CD14-positive monocyte (primary cell): ENCODE data around the gene WDR81. TPM values are rescaled to one million over a fixed set of nuclear protein-coding genes. Genes with fewer than 3 reads are reported as not detected.

Experiments
- DNase-seq, 3 donors: peaks; one replicate each; pipeline ENCODE4 v3.0.0-alpha.2; 2011 to 2022
- H2AFZ ChIP-seq: 2 replicates; pipeline ENCODE4 v1.6.0; 2012; ENCODE audit warnings: mild to moderate bottlenecking, low read depth, low read length, inconsistent platforms; ENCODE audit not compliant: insufficient read depth, poor library complexity, severe bottlenecking
- H3K27ac ChIP-seq, 2 donors: 1 replicate in 1 of 2; 2 replicates in 1 of 2; pipeline ENCODE4 v1.5.1; 2012 to 2013; ENCODE audit warnings: low read length in 2 of 2, control low read depth in 1 of 2, inconsistent platforms in 1 of 2, low read depth in 1 of 2, mild to moderate bottlenecking in 1 of 2
- H3K27me3 ChIP-seq, 2 donors: one replicate each; pipeline versions ENCODE4 v1.6.0 to v1.6.1; 2011 to 2013; ENCODE audit warnings: low read length in 2 of 2; ENCODE audit not compliant: control insufficient read depth in 2 of 2, insufficient read depth in 2 of 2
- H3K36me3 ChIP-seq, 2 donors: replicated peaks in 1 of 2; 1 replicate in 1 of 2; 2 replicates in 1 of 2; pipeline versions ENCODE4 v1.5.1 to v1.6.1; 2012 to 2013; ENCODE audit warnings: low read length in 2 of 2, control low read depth in 1 of 2, inconsistent platforms in 1 of 2, mild to moderate bottlenecking in 1 of 2; ENCODE audit not compliant: insufficient read depth in 2 of 2, control insufficient read depth in 1 of 2
- H3K4me1 ChIP-seq, 2 donors: 1 replicate in 1 of 2; 2 replicates in 1 of 2; pipeline versions ENCODE4 v1.5.1 to v1.6.1; 2012 to 2013; ENCODE audit warnings: low read length in 2 of 2, control low read depth in 1 of 2, inconsistent platforms in 1 of 2, mild to moderate bottlenecking in 1 of 2, moderate library complexity in 1 of 2; ENCODE audit not compliant: insufficient read depth in 2 of 2, control insufficient read depth in 1 of 2
- H3K4me2 ChIP-seq: replicated peaks from 2 replicates; pipeline ENCODE3; 2012; ENCODE audit warnings: low read length, moderate library complexity, mild to moderate bottlenecking; ENCODE audit not compliant: poor library complexity, severe bottlenecking; ENCODE audit errors: extremely low read depth
- H3K4me3 ChIP-seq, 3 experiments: fragments of 200-600 bp in 1 of 3; sonication (generic) in 1 of 3; replicated peaks in 1 of 3; 1 replicate in 2 of 3; 2 replicates in 1 of 3; pipeline ENCODE4 v1.5.1; 2011 to 2013; ENCODE audit warnings: low read length in 3 of 3, mild to moderate bottlenecking in 3 of 3, control low read depth in 2 of 3, low read depth in 2 of 3, inconsistent platforms in 1 of 3, moderate library complexity in 1 of 3
- H3K79me2 ChIP-seq: 2 replicates; pipeline ENCODE4 v1.6.0; 2012; ENCODE audit warnings: mild to moderate bottlenecking, control low read depth, inconsistent platforms, low read length, moderate library complexity; ENCODE audit not compliant: insufficient read depth
- H3K9ac ChIP-seq: 2 replicates; pipeline ENCODE4 v1.6.0; 2017; ENCODE audit warnings: low read length, mild to moderate bottlenecking; ENCODE audit not compliant: insufficient read depth, poor library complexity, severe bottlenecking
- H3K9me3 ChIP-seq, 2 donors: replicated peaks in 1 of 2; 1 replicate in 1 of 2; 2 replicates in 1 of 2; pipeline versions ENCODE4 v1.5.1 to v1.6.1; 2012 to 2013; ENCODE audit warnings: low read length in 2 of 2, control low read depth in 1 of 2; ENCODE audit not compliant: control insufficient read depth in 1 of 2, insufficient read depth in 1 of 2
- H4K20me1 ChIP-seq: 2 replicates; pipeline ENCODE4 v1.6.0; 2012; ENCODE audit warnings: mild to moderate bottlenecking, low read length, control low read depth, moderate library complexity; ENCODE audit not compliant: insufficient read depth
- H3K27ac Mint-ChIP-seq, 7 donors: one replicate each; pipeline ENCODE4 v1.8.0; 2020; ENCODE audit warnings: mild to moderate bottlenecking in 7 of 7, mixed read lengths in 7 of 7, moderate library complexity in 6 of 7, inconsistent platforms in 2 of 7
- H3K27me3 Mint-ChIP-seq, 3 donors: one replicate each; pipeline ENCODE4 v1.8.0; 2021 to 2022; ENCODE audit warnings: low read depth in 3 of 3, mild to moderate bottlenecking in 3 of 3, mixed read lengths in 3 of 3, moderate library complexity in 3 of 3, inconsistent platforms in 1 of 3
- H3K36me3 Mint-ChIP-seq, 2 donors: one replicate each; pipeline ENCODE4 v1.8.0; 2020; ENCODE audit warnings: mixed read lengths in 2 of 2, inconsistent platforms in 1 of 2, mild to moderate bottlenecking in 1 of 2
- H3K4me1 Mint-ChIP-seq: one replicate; pipeline ENCODE4 v1.8.0; 2020; ENCODE audit warnings: mild to moderate bottlenecking, mixed read lengths
- H3K4me3 Mint-ChIP-seq, 2 donors: one replicate each; pipeline ENCODE4 v1.8.0; 2020; ENCODE audit warnings: mild to moderate bottlenecking in 2 of 2, mixed read lengths in 2 of 2, moderate library complexity in 1 of 2
- H3K9me3 Mint-ChIP-seq, 7 donors: one replicate each; pipeline ENCODE4 v1.8.0; 2020 to 2022; ENCODE audit warnings: mixed read lengths in 7 of 7, mild to moderate bottlenecking in 6 of 7, moderate library complexity in 6 of 7, inconsistent platforms in 2 of 7
- CTCF ChIP-seq: fragments of 200-600 bp; IDR thresholded peaks from one replicate; pipeline ENCODE4 v1.8.0; 2022; ENCODE audit warnings: antibody characterized with exemption, mild to moderate bottlenecking
- WGBS: methylation state at CpG from one replicate; pipeline ENCODE4 v1.1.5; 2013; ENCODE audit warnings: missing lambda C conversion rate; ENCODE audit not compliant: insufficient coverage; 5-methylcytosine and 5-hydroxymethylcytosine counted together
- intact Hi-C, 2 donors: fragments of 100-400 bp; cut with micrococcal nuclease; formaldehyde crosslinking; loops; one replicate each; pipeline versions ENCODE4 v1.15.0 to v1.15.1; 2023
- polyA plus RNA-seq, 3 donors: library from polyadenylated mRNA; depleted of rRNA in 1 of 3; unstranded in 2 of 3; stranded (reverse) in 1 of 3; fragments of 300-500 nt in 2 of 3; fragments of >200 nt in 1 of 3; fragmentation: Illumina TruSeq in 2 of 3; gene quantifications; 1 replicate in 2 of 3; 2 replicates in 1 of 3; pipeline ENCODE4 v1.2.3, GENCODE V29; 2012 to 2021

The WDR81 gene
- polyA plus RNA-seq, 3 donors = 6.2 to 45.4 (median 8.8) TPM

- H3K36me3 Mint-ChIP-seq = peaks cover 18 to 57% of the 10 kb centered on the region in 2 donors
Observed at GRCh38 chr17:1726626-1727257, 2.2 kb downstream of the WDR81 start.

GRCh38 chr17:1727258-1727789 is 2.8 kb downstream of the WDR81 start:
- Mint-ChIP-seq H3K4me1 (peaks cover 38% of the 10 kb centered on the region), H3K4me3 (no peak overlapping the region), H3K27ac (no peak overlapping the region), H3K27me3 (peaks cover 0 to 2% (median 0%) of the 10 kb centered on the region in 3 donors), H3K9me3 (no peaks in the 10 kb centered on the region), H3K36me3 (peaks cover 20 to 61% of the 10 kb centered on the region in 2 donors)
- Histone ChIP-seq H3K9ac (no peak overlapping the region), H3K27ac (no peak overlapping the region), H3K4me3 (no peak overlapping the region), H2AFZ (no peak overlapping the region), H3K4me2 (no peak overlapping the region), H3K36me3 (peaks cover 44 to 55% of the 10 kb centered on the region in 2 donors), H3K79me2 (peaks cover 37% of the 10 kb centered on the region), H3K27me3 (no peaks in the 10 kb centered on the region), H3K4me1 (peaks cover 30 to 37% of the 10 kb centered on the region in 2 donors), H3K9me3 (no peaks in the 10 kb centered on the region), H4K20me1 (peaks cover 64% of the 10 kb centered on the region)
- no peak for TF ChIP-seq CTCF
- intact Hi-C loops = loop anchor here in 1 of 2 donors (10.0 kb wide), 1 partner anchor 107 kb away; the partner anchor contains the start of gene RPA1
- no peak for DNase-seq
- 97% methylated on average over 21 of the region's 21 CpGs for WGBS

More at GRCh38 chr17:1726626-1727257, 2.2 kb downstream of the WDR81 start:
- Histone ChIP-seq H3K4me1 (peaks cover 30 to 37% of the 10 kb centered on the region in 2 donors), H3K27me3 (no peaks in the 10 kb centered on the region), H3K27ac (no peak overlapping the region), H3K4me3 (no peak overlapping the region), H4K20me1 (peaks cover 63% of the 10 kb centered on the region), H3K9ac (no peak overlapping the region), H3K79me2 (peaks cover 37% of the 10 kb centered on the region), H3K4me2 (no peak overlapping the region), H2AFZ (no peak overlapping the region), H3K9me3 (no peaks in the 10 kb centered on the region), H3K36me3 (peaks cover 40 to 55% of the 10 kb centered on the region in 2 donors)
- no peak for DNase-seq
- TF ChIP-seq CTCF = no peak
- Mint-ChIP-seq H3K27me3 (peaks cover 0 to 2% (median 0%) of the 10 kb centered on the region in 3 donors), H3K4me1 (peaks cover 38% of the 10 kb centered on the region), H3K4me3 (no peak overlapping the region), H3K27ac (no peak overlapping the region), H3K9me3 (no peaks in the 10 kb centered on the region)
- intact Hi-C loops = loop anchor here in 1 of 2 donors (10.0 kb wide), 1 partner anchor 108 kb away; the partner anchor contains the start of gene RPA1
- whole genome bisulfite sequencing = 94% methylated on average over 16 of the region's 18 CpGs
